GM06990 (cell line): ENCODE results near the gene KLRC4.
"Not testable (repeated sequence)": the region's sequence is repeated elsewhere in the genome, so short reads cannot be mapped to it uniquely, and the experiment has no call there.

Experiments
- DNase-seq: peaks from one replicate; pipeline ENCODE4 v3.0.0-alpha.2; 2011; ENCODE audit not compliant: insufficient read length; ENCODE audit errors: extremely low read depth
- H3K27me3 ChIP-seq: replicated peaks from 2 replicates; pipeline ENCODE4 v1.6.0; 2011; ENCODE audit warnings: low read length; ENCODE audit not compliant: control insufficient read depth, insufficient read depth
- H3K36me3 ChIP-seq: 2 replicates; pipeline ENCODE4 v1.5.1; 2011; ENCODE audit warnings: low read length; ENCODE audit not compliant: control insufficient read depth, insufficient read depth
- H3K4me3 ChIP-seq: replicated peaks from 2 replicates; pipeline ENCODE4 v1.5.1; 2011; ENCODE audit warnings: low read depth, mild to moderate bottlenecking, control low read depth, low read length
- TF ChIP-seq, protein P1 (sequence below): IDR thresholded peaks from 2 replicates; pipeline ENCODE4 v1.5.1; 2011; ENCODE audit warnings: low read length, control low read depth, mild to moderate bottlenecking, inconsistent platforms; ENCODE audit not compliant: insufficient read depth, poor library complexity, severe bottlenecking

Gene KLRC4

DNA sequence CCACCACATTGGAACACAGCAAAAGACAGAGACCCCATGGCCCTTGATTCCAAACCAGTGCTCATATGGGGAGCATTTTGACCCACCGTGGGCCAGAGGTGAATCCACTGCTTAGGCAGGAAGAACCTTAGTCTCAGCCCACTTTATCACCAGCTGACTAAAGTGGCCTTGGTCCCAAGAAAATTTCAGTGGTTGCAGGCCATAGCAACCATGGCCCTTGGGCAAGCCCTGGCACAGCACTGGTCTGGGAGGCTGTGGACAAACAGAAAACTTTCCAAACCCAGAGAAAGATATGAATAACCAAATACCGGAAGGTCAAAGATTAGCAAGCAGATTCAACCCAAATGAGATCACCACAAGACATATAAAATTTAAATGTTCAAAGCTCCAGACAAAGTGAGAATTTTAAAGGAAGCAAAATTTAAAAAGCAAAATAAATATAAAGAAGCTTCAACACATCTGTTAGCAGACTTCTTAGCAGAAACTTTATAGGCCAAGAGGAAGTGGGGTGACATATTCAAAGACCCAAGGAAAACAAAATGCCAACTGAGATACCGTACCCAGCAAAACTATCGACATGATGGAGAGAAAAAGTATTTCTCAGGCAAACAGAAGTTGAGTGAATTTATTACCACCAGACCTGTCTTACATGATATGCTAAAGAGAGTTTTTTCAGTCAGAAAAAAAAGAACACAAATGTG, 27.5 kb downstream of the KLRC4 start:
- no peak for DNase-seq
- Histone ChIP-seq H3K4me3 (no peak overlapping the region), H3K27me3 (no peaks in the 10 kb centered on the region), H3K36me3 (no peaks in the 10 kb centered on the region)
- TF ChIP-seq, protein P1, sequence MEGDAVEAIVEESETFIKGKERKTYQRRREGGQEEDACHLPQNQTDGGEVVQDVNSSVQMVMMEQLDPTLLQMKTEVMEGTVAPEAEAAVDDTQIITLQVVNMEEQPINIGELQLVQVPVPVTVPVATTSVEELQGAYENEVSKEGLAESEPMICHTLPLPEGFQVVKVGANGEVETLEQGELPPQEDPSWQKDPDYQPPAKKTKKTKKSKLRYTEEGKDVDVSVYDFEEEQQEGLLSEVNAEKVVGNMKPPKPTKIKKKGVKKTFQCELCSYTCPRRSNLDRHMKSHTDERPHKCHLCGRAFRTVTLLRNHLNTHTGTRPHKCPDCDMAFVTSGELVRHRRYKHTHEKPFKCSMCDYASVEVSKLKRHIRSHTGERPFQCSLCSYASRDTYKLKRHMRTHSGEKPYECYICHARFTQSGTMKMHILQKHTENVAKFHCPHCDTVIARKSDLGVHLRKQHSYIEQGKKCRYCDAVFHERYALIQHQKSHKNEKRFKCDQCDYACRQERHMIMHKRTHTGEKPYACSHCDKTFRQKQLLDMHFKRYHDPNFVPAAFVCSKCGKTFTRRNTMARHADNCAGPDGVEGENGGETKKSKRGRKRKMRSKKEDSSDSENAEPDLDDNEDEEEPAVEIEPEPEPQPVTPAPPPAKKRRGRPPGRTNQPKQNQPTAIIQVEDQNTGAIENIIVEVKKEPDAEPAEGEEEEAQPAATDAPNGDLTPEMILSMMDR, result no peak

DNA sequence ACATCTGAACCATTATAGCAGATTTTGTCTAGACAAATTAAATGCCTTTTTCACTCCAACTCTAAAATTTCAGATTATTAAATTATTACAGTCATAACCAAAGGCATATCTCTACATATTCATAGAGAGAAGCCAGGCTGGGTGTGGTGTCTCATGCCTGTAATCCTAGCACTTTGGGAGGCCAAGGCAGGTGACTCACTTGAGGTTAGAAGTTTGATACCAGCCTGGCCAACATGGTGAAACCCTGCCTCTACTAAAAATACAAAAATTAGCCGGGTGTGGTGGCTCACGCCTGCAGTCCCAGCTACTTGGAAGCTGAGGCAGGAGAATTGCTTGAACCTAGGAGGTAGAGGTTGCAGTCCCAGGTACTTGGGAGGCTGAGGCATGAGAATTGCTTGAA, 30.8 kb downstream of the KLRC4 start:
- H3K4me3 ChIP-seq, DNase-seq, H3K27me3 ChIP-seq, H3K36me3 ChIP-seq: not testable (repeated sequence)

DNA sequence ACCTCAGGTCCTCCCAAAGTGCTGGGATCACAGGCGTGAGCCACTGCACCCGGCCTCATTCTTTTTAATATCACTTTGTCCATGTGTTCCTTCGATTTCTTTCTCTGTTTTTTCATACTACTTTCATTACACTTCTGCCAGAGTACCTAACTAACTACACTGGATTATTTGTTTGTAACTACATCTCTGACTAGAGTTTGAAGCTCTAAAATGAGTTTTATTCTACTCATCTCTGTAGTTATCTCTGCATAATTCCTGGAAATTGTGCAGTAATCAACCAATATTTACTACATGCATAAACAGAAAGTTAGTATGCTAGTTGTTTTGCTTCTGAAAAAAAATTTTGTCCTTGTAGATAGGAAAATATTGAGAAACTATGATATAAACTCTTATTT, 34.9 kb downstream of the KLRC4 start:
- Histone ChIP-seq H3K4me3 (no peak overlapping the region), H3K36me3 (no peaks in the 10 kb centered on the region), H3K27me3 (no peaks in the 10 kb centered on the region)
- no peak for DNase-seq
- TF ChIP-seq, protein P1, result no peak

DNA sequence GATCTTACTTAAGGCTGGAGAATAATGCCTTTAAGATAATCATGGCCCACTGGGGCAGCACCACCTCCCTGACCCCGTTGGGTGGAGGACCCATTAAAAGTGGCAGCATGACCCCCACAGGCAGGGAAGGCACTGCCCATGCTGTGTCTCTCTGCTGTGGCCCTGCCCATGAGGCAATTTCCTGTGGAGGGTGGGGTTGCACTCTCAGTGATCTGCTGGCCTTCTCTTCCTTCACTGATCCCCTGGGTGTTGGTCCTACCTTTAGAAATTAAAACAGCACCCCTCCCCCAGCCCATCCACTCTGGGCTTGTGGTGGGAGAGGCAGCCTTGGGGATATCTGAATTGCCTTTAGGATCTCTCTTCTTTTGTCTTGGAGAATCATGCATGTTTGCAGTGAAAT, 37.0 kb downstream of the KLRC4 start:
- DNase-seq, result no peak
- Histone ChIP-seq H3K27me3 (no peaks in the 10 kb centered on the region), H3K4me3 (no peak overlapping the region), H3K36me3 (no peaks in the 10 kb centered on the region)
- TF ChIP-seq, protein P1, result no peak

DNA sequence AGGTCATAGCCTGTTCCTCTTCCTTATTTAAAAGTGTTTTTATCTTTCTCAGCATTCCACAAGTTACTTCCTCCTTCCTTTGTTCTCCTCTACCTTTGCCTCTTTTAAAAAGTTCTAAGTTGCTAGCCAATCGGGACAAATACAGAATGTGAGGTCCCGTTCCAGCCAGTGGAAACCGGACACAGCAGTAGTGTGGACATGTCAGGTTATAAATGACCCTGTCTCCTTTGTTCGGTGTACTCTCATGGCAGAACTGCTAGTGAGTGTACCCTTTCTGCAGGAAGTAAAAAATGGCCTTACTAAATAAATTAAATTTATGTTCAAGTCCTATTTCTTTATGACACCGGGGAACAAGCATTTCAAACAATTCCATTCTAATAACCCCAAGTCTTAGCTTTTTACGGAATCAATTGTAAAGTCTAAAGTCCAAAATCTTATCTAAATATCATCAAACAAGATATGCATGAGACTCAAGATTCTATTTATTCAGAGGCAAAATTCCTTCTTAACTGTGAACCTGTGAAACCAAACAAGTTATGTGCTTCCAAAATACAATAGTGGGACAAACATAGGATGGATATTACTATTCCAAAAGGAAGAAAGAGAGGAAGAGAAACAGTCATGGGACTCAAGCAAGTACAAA, 37.5 kb downstream of the KLRC4 start:
- not testable (repeated sequence) for DNase-seq, H3K4me3 ChIP-seq, H3K36me3 ChIP-seq, H3K27me3 ChIP-seq

DNA sequence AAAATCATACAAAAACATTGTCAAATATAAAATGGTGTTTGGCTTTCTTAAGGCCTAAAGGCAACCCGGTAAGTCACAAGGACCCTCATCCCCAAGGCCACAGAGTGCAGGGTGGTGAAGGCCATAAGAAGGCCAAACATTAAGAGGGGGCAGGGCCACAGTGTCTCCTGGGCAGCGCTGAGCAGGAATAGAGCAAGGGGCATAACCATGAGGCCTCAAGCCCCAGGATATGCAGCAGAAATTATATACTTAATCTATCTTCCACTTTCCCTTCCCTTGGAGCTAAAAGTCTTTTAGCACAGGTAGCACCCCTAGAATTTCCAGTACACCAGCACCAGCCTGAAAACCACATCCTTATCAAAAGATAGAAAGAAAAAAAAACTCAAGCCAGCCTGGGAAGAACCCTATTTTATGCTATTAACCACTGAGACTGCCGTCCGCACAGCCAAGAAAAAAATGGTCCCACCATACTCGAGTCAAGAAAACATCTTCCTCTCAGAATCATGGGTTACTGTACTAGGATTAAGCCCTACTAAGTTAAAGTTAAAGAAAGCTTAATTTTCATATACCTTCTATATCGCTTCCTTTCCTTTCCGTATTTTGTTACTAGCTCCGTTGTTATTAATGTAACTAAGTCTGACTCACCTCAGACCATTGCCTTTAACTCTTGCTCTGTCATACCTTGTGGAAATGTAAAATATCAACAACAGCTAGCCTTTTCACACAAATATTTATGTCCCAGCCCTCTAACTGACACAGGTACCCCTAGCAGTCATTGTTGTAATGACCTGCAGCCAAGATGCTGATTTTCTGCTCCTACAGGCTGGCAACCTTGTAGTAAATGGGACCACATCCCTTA, 39.8 kb downstream of the KLRC4 start:
- TF ChIP-seq, protein P1, result no peak
- Histone ChIP-seq H3K36me3 (no peaks in the 10 kb centered on the region), H3K4me3 (no peak overlapping the region)

More for the DNA sequence above, 39.8 kb downstream of the KLRC4 start:
- no peaks in the 10 kb centered on the region for H3K27me3 ChIP-seq
- DNase-seq, result no peak
